Measurements from ENCODE around the gene SOX10. TPM values are rescaled to one million over a fixed set of nuclear protein-coding genes. Genes with fewer than 3 reads are reported as not detected.

SOX10 gene
- total RNA-seq, 4 donors from 2014 or later, result 59.9 to 94.0 (median 84.2) TPM

- WGBS, 2 donors, result 42 to 55% methylated on average over 9 of the region's 9 CpGs
- H3K36me3 ChIP-seq, result peaks cover 0 to 51% (median 0%) of the 10 kb centered on the region in 3 donors
- H3K4me1 ChIP-seq, result peaks cover 0 to 12% (median 0%) of the 10 kb centered on the region in 4 donors
- H3K27ac ChIP-seq, result peak overlapping the region; percentile 88 to 97 (median 94)
- peak overlapping the region; percentile 43 to 62 (median 48) for H3K4me3 ChIP-seq
- no peaks in the 10 kb centered on the region for H3K9me3 ChIP-seq
- no peak for DNase-seq (ENCODE audit: low spot score in 2 of 2)
- TF ChIP-seq, protein P1, sequence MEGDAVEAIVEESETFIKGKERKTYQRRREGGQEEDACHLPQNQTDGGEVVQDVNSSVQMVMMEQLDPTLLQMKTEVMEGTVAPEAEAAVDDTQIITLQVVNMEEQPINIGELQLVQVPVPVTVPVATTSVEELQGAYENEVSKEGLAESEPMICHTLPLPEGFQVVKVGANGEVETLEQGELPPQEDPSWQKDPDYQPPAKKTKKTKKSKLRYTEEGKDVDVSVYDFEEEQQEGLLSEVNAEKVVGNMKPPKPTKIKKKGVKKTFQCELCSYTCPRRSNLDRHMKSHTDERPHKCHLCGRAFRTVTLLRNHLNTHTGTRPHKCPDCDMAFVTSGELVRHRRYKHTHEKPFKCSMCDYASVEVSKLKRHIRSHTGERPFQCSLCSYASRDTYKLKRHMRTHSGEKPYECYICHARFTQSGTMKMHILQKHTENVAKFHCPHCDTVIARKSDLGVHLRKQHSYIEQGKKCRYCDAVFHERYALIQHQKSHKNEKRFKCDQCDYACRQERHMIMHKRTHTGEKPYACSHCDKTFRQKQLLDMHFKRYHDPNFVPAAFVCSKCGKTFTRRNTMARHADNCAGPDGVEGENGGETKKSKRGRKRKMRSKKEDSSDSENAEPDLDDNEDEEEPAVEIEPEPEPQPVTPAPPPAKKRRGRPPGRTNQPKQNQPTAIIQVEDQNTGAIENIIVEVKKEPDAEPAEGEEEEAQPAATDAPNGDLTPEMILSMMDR (IDR thresholded peaks at IDR 0.05), result no peak
- no peaks in the 10 kb centered on the region for H3K27me3 ChIP-seq
These were observed 763 bp upstream of the SOX10 start for GRCh38 chr22:37985050-37985585.

DNA sequence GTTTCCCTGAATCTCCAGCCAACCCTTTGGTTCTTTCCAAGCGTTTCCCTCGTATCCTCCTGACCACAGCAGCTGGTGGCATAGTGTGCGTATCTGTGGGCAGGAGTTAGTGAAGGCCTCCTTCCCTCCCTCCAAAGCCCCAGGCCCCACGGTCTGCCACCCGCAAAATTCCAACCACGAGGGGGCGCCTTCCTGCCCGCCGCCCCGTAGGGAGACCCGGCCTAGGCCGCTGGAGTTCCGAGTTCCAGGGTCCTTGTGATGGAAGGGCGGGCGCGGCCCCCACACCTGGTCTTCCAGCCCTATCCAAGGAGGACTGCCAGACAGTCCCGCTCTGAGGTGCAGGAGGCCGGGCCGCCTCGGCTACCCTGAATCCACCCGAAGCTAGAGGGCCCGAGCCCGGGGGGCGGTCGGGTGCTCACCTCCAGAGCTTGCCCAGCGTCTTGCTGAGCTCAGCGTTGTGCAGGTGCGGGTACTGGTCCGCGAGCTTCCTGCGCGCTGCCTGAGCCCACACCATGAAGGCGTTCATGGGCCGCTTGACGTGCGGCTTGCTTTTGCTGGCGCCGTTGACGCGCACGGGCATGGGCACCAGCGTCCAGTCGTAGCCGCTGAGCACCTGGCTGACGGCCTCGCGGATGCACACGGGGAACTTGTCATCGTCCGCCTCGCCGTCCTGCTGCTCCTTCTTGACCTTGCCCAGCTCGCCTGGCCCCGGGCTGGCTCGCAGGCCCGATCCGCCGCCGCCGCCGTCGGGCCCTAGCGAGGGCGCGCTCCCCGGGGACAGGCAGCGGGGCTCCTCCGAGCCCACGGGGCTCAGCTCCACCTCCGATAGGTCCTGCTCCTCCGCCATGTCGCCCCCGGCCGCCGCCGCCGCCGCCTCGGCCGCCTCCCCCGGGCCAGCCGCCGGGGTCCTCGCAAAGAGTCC lies 1.2 kb downstream of the SOX10 start:
- WGBS, 2 donors, result 31 to 35% methylated on average over 22 to 65 of the region's 84 CpGs
- peaks cover 0 to 11% (median 0%) of the 10 kb centered on the region in 4 donors for H3K4me1 ChIP-seq
- TF ChIP-seq POLR2A (IDR thresholded peaks at IDR 0.05) (no peak), EP300 (IDR thresholded peaks at IDR 0.05) (peak in 1 of 2 donors; percentile 59)
- TF ChIP-seq, protein P1 (IDR thresholded peaks at IDR 0.05), result peak; percentile 34 to 72 (median 66)
- H3K9me3 ChIP-seq, result no peaks in the 10 kb centered on the region
- H3K27ac ChIP-seq, result peak overlapping the region; percentile 88 to 97 (median 92)
- peak overlapping the region; percentile 43 to 70 (median 53) for H3K4me3 ChIP-seq
- no peak for DNase-seq (ENCODE audit: low spot score in 2 of 2)
- peaks cover 0 to 65% (median 0%) of the 10 kb centered on the region in 3 donors for H3K36me3 ChIP-seq
- no peaks in the 10 kb centered on the region for H3K27me3 ChIP-seq

DNA sequence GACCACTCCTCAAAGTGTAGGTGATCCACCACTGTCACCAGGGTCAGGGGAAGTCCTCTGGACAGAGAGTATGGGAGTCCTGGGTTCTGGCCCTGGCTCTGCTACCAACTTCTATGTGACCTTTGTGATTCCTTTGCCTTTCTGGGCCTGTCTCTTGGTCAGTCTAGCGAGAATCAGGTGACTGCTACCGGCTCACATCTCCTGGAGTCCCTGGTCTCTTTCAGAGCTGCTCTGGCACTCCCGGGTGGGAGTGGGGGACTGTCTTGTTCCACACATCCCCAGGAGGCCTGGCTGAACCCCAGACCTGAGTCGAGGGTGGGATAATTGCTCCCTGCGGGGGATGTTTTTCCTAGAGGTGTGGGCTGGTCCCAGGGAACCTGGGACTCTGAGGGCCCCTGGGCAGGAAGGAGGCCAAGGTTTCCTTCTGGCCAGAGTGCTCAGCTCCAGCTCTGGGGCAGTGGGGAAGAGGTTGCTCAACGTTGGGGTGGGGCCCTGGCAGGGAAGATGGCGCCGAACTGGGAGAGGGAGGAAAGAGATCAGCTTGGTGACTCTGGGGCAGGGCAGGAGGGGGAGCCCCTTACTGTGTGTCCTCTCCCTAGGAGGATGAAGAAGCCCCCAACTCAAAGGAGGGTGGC lies 2.1 kb downstream of the SOX10 start:
- Histone ChIP-seq H3K9me3 (no peaks in the 10 kb centered on the region), H3K36me3 (peaks cover 0 to 70% (median 0%) of the 10 kb centered on the region in 3 donors), H3K27ac (peak overlapping the region; percentile 88 to 97 (median 92)), H3K27me3 (no peaks in the 10 kb centered on the region), H3K4me3 (peak overlapping the region; percentile 43 to 70 (median 53)), H3K4me1 (peaks cover 0 to 14% (median 0%) of the 10 kb centered on the region in 4 donors)
- TF ChIP-seq, protein P1 (IDR thresholded peaks at IDR 0.05), result no peak
- peak in 1 of 2 donors; percentile 0 for TF ChIP-seq EP300 (IDR thresholded peaks at IDR 0.05)
- no peak for TF ChIP-seq POLR2A (IDR thresholded peaks at IDR 0.05)
- 34 to 45% methylated on average over 8 of the region's 8 CpGs for WGBS, 2 donors
- no peak for DNase-seq (ENCODE audit: low spot score in 2 of 2)

DNA sequence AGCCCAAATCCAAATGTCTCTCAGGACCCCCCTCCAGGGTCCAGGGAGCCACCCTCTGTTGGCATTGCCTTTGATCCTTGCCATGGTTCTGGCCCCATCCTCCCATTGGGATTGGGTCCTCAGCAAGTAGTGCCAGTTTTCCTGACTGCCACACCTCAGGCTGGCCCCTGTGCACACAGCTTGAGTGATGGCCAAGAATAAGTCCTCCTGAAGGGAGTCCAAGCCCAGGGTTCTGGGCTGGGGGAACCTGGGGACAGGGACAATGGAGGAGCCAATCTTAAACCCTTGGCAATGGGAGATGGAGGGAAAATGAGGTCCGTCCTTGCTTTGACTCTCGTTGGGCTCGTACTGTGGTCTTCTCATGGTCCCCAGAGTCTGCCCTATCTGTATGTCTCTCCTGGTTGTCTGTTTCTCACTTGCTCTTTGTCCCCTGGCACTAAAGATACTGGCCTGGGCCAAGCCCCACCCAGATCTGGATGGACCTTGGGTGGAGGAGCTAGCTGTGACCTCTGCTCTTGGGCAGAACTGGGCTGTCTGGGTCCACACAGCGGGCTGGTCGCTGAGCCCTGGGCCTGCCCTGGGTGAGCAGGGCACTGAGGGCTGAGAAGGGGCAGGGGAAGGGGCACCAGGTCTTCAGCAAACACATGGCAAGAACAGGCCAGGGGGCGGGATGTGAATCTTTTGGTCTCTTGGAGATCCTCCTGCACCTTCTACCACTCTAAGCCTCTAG lies 2.9 kb downstream of the SOX10 start:
- peaks cover 0 to 70% (median 0%) of the 10 kb centered on the region in 3 donors for H3K36me3 ChIP-seq
- TF ChIP-seq POLR2A (IDR thresholded peaks at IDR 0.05) (peak in 1 of 2 donors; percentile 39), EP300 (IDR thresholded peaks at IDR 0.05) (peak in 1 of 2 donors; percentile 34)
- TF ChIP-seq, protein P1 (IDR thresholded peaks at IDR 0.05), result no peak
- H3K9me3 ChIP-seq, result no peaks in the 10 kb centered on the region
- peak overlapping the region; percentile 88 to 97 (median 92) for H3K27ac ChIP-seq
- no peak for DNase-seq (ENCODE audit: low spot score in 2 of 2)
- H3K4me3 ChIP-seq, result peak overlapping the region; percentile 43 to 70 (median 53)
- H3K27me3 ChIP-seq, result no peaks in the 10 kb centered on the region
- H3K4me1 ChIP-seq, result peaks cover 0 to 21% (median 2%) of the 10 kb centered on the region in 4 donors
- 32 to 51% methylated on average over 6 of the region's 6 CpGs for WGBS, 2 donors

All from tibial nerve (tissue), 4 donors.